Measurements from ENCODE around the gene RBM19. TPM values are rescaled to one million over a fixed set of nuclear protein-coding genes. Genes with fewer than 3 reads are reported as not detected.
A peak's percentile ranks its signal among the peaks of the same experiment; 100 is the strongest.

RBM19 gene
- total and polyA plus RNA-seq, 2 donors (not counting 1 experiment from before 2014, with no cell fraction given) = 10.5 to 16.5 TPM

GRCh38 chr12:113846883-113847755 is 119.0 kb downstream of the RBM19 start:
- Histone ChIP-seq H3K4me3 (replicated peaks in 1 of 4; ENCODE audit: control extremely low read depth in 1 of 4, insufficient read depth in 1 of 4, low read depth in 3 of 4, low read length in 4 of 4) (no peak overlapping the region), H3K9me3 (ENCODE audit: control insufficient read depth, insufficient read depth, low read depth, low read length) (no peaks in the 10 kb centered on the region), H3K4me2 (ENCODE audit: extremely low read depth, insufficient read depth, low read length) (no peak overlapping the region), H3K27me3 (ENCODE audit: control insufficient read depth, insufficient read depth, low read length) (no peaks in the 10 kb centered on the region), H3K79me2 (ENCODE audit: control insufficient read depth, insufficient read depth, low read length) (no peaks in the 10 kb centered on the region), H3K9ac (ENCODE audit: insufficient read depth, low read length) (no peak overlapping the region), H4K20me1 (ENCODE audit: control insufficient read depth, extremely low read depth, insufficient read depth, low read length) (no peaks in the 10 kb centered on the region), H3K36me3 (ENCODE audit: control insufficient read depth, insufficient read depth, low read length) (peaks cover 4% of the 10 kb centered on the region), H3K27ac (ENCODE audit: insufficient read depth, low read length) (no peak overlapping the region), H2AFZ (ENCODE audit: low read length) (no peak overlapping the region), H3K4me1 (ENCODE audit: control insufficient read depth, extremely low read depth, insufficient read depth, low read length) (no peaks in the 10 kb centered on the region)
- DNase-seq (ENCODE audit: low read depth in 2 of 2) = no peak
- TF ChIP-seq EZH2 (IDR thresholded peaks at IDR 0.05; ENCODE audit: low read length, missing control alignments) = no peak
- TF ChIP-seq, protein P1, sequence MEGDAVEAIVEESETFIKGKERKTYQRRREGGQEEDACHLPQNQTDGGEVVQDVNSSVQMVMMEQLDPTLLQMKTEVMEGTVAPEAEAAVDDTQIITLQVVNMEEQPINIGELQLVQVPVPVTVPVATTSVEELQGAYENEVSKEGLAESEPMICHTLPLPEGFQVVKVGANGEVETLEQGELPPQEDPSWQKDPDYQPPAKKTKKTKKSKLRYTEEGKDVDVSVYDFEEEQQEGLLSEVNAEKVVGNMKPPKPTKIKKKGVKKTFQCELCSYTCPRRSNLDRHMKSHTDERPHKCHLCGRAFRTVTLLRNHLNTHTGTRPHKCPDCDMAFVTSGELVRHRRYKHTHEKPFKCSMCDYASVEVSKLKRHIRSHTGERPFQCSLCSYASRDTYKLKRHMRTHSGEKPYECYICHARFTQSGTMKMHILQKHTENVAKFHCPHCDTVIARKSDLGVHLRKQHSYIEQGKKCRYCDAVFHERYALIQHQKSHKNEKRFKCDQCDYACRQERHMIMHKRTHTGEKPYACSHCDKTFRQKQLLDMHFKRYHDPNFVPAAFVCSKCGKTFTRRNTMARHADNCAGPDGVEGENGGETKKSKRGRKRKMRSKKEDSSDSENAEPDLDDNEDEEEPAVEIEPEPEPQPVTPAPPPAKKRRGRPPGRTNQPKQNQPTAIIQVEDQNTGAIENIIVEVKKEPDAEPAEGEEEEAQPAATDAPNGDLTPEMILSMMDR (conservative IDR thresholded peaks at IDR 0.05 in 1 of 2, IDR thresholded peaks at IDR 0.05 in 1 of 2; ENCODE audit: low read depth in 1 of 2, low read length in 2 of 2) = no peak

DNA sequence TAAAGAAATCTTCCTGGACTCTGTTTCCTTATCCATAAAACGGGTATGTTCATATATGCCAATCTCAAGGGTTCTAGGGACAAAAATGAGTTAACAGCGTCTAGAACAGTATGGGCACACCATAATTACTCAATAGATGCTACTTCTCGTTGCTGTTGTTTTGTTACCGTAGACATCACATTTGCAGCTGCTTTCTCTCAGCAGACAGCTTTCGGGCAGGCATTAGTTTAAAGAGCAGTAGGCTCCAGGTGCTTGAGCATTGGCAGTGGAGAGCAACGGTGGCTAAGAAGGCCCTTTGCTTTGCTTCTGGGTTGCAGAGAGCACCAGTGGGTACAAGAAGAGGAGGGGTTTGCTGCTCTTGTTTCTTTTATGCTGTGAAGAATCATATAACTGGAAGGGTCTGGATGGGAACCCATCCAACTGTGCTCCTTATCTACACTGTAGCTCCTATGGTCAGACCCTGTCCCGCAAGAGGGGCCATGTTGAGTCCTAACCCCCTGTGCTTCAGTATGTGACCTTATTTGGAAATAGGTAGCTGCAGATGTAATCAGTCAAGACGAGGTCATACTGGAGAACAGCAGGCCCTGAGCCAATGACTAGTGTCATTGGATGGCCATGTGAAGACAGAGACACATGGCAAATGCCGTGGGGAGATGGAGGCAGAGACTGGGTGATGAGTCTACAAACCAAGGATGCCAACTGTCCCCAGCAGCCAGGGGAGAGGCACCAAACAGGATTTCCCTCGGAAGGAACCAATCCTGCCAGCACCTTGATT is 120.0 kb downstream of the RBM19 start:
- H3K4me3 ChIP-seq (replicated peaks in 1 of 4; ENCODE audit: control extremely low read depth in 1 of 4, insufficient read depth in 1 of 4, low read depth in 3 of 4, low read length in 4 of 4) = no peak overlapping the region
- no peaks in the 10 kb centered on the region for H3K27me3 ChIP-seq (ENCODE audit: control insufficient read depth, insufficient read depth, low read length)
- H4K20me1 ChIP-seq (ENCODE audit: control insufficient read depth, extremely low read depth, insufficient read depth, low read length) = no peaks in the 10 kb centered on the region
- no peaks in the 10 kb centered on the region for H3K9me3 ChIP-seq (ENCODE audit: control insufficient read depth, insufficient read depth, low read depth, low read length)
- no peaks in the 10 kb centered on the region for H3K4me1 ChIP-seq (ENCODE audit: control insufficient read depth, extremely low read depth, insufficient read depth, low read length)
- no peak for DNase-seq (ENCODE audit: low read depth in 2 of 2)
- peaks cover 4% of the 10 kb centered on the region for H3K36me3 ChIP-seq (ENCODE audit: control insufficient read depth, insufficient read depth, low read length)
- no peak overlapping the region for H3K27ac ChIP-seq (ENCODE audit: insufficient read depth, low read length)
- H3K9ac ChIP-seq (ENCODE audit: insufficient read depth, low read length) = no peak overlapping the region
- H3K4me2 ChIP-seq (ENCODE audit: extremely low read depth, insufficient read depth, low read length) = no peak overlapping the region
- no peaks in the 10 kb centered on the region for H3K79me2 ChIP-seq (ENCODE audit: control insufficient read depth, insufficient read depth, low read length)
- H2AFZ ChIP-seq (ENCODE audit: low read length) = no peak overlapping the region
- TF ChIP-seq EZH2 (IDR thresholded peaks at IDR 0.05; ENCODE audit: low read length, missing control alignments) = no peak

DNA sequence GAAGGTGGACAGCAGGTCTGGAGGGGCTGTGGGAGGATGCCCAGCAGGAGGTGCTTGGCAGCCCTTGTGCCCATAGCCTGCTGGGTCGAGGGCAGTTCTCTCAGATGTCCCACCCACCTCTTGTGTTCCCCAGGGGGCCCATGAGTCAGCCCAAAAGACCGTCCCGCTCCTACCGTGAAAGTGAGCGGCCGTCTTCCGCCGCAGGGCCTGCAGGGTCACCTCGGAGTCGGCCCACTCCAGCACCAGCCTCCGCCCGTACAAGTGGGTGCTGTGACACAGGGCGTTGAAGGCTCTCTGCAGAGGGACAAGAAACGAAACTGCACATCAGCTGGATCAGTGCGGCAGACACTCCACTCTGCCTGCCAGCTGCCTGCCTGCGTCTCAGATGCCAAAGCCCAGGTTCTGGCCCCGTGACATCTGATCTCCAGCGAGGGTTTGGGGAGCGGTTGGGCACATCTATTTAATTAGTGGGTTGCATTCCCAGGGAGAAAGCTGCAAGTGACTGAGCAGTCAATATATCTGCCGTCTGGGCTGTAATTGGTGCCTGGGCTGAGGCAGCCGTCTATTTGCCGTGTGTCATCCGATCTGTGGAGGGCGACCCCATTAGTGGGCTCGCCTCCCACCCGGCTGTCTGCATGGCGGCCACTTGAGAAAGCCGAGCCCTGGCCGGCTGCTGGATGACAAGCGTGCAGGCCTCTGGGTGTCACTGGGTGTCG is 121.5 kb downstream of the RBM19 start:
- H4K20me1 ChIP-seq (ENCODE audit: control insufficient read depth, extremely low read depth, insufficient read depth, low read length) = no peaks in the 10 kb centered on the region
- H3K4me1 ChIP-seq (ENCODE audit: control insufficient read depth, extremely low read depth, insufficient read depth, low read length) = no peaks in the 10 kb centered on the region
- H2AFZ ChIP-seq (ENCODE audit: low read length) = no peak overlapping the region
- TF ChIP-seq, protein P1 (conservative IDR thresholded peaks at IDR 0.05 in 1 of 2, IDR thresholded peaks at IDR 0.05 in 1 of 2; ENCODE audit: low read depth in 1 of 2, low read length in 2 of 2) = no peak
- no peak for TF ChIP-seq EZH2 (IDR thresholded peaks at IDR 0.05; ENCODE audit: low read length, missing control alignments)
- H3K4me2 ChIP-seq (ENCODE audit: extremely low read depth, insufficient read depth, low read length) = no peak overlapping the region
- no peaks in the 10 kb centered on the region for H3K9me3 ChIP-seq (ENCODE audit: control insufficient read depth, insufficient read depth, low read depth, low read length)
- no peak overlapping the region for H3K4me3 ChIP-seq (replicated peaks in 1 of 4; ENCODE audit: control extremely low read depth in 1 of 4, insufficient read depth in 1 of 4, low read depth in 3 of 4, low read length in 4 of 4)
- H3K27ac ChIP-seq (ENCODE audit: insufficient read depth, low read length) = no peak overlapping the region
- H3K36me3 ChIP-seq (ENCODE audit: control insufficient read depth, insufficient read depth, low read length) = peaks cover 1% of the 10 kb centered on the region
- no peaks in the 10 kb centered on the region for H3K27me3 ChIP-seq (ENCODE audit: control insufficient read depth, insufficient read depth, low read length)
- H3K9ac ChIP-seq (ENCODE audit: insufficient read depth, low read length) = no peak overlapping the region
- DNase-seq (ENCODE audit: low read depth in 2 of 2) = peak in 1 of 2 donors; percentile 19
- H3K79me2 ChIP-seq (ENCODE audit: control insufficient read depth, insufficient read depth, low read length) = no peaks in the 10 kb centered on the region
